ENCODE data around the gene KCNMB2. TPM values are rescaled to one million over a fixed set of nuclear protein-coding genes. Genes with fewer than 3 reads are reported as not detected.

KCNMB2 gene
- polyA plus RNA-seq, 1 of the 3 experiments (the other 2 are of a cell fraction): not detected

DNA sequence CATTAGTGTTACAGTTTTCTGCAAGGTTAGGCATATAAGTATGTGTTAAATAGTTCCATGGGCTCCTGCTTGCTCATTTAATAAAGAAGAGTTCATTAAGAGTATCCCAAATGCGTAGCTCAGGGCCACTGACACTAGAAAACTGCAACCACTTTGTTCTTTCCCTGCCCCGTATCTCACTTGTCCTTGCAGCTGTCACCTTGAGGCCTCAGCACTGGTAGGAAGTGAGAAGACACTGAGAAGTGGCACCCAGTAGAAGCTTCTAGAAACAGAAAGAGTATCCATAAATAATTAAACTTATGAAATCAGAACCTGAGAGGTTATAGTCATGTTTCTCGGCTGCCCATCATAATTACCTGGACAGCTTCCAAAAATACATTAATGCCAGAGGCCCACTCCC lies 266.0 kb downstream of the KCNMB2 start:
- no peaks in the 10 kb centered on the region for H3F3A ChIP-seq (replicated peaks; ENCODE audit: insufficient read depth)
- H3K4me1 ChIP-seq (ENCODE audit: control insufficient read depth in 1 of 2, insufficient read depth in 2 of 2, low read depth in 1 of 2, low read length in 1 of 2): no peaks in the 10 kb centered on the region
- H3K79me2 ChIP-seq (ENCODE audit: insufficient read depth): no peaks in the 10 kb centered on the region
- TF ChIP-seq USF2 (IDR thresholded peaks at IDR 0.05; ENCODE audit: borderline replicate concordance, low read depth, low read length): no peak
- TF ChIP-seq SIN3A (IDR thresholded peaks at IDR 0.05; ENCODE audit: borderline replicate concordance, low read depth, low read length): no peak
- TF ChIP-seq, protein P1, sequence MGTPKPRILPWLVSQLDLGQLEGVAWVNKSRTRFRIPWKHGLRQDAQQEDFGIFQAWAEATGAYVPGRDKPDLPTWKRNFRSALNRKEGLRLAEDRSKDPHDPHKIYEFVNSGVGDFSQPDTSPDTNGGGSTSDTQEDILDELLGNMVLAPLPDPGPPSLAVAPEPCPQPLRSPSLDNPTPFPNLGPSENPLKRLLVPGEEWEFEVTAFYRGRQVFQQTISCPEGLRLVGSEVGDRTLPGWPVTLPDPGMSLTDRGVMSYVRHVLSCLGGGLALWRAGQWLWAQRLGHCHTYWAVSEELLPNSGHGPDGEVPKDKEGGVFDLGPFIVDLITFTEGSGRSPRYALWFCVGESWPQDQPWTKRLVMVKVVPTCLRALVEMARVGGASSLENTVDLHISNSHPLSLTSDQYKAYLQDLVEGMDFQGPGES (IDR thresholded peaks at IDR 0.05; ENCODE audit: low read depth, low read length): no peak
- no peak for TF ChIP-seq GABPA (IDR thresholded peaks at IDR 0.05; ENCODE audit: low read depth)
- no peak for TF ChIP-seq YY1 (IDR thresholded peaks at IDR 0.05; ENCODE audit: low read depth)
- no peak for TF ChIP-seq RFX5 (IDR thresholded peaks at IDR 0.05; ENCODE audit: low read length)
- TF ChIP-seq SMC3 (IDR thresholded peaks at IDR 0.05; ENCODE audit: low read depth, low read length): no peak
- no peak for TF ChIP-seq NFIC (IDR thresholded peaks at IDR 0.05; ENCODE audit: borderline replicate concordance)
- TF ChIP-seq POLR2AphosphoS5 (IDR thresholded peaks at IDR 0.05; ENCODE audit: low read depth, low read length): no peak
- TF ChIP-seq GATA2 (CRISPR knock-in tag; IDR thresholded peaks at IDR 0.05): no peak
- TF ChIP-seq, protein P2, sequence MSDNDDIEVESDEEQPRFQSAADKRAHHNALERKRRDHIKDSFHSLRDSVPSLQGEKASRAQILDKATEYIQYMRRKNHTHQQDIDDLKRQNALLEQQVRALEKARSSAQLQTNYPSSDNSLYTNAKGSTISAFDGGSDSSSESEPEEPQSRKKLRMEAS (IDR thresholded peaks at IDR 0.05; ENCODE audit: low read depth): no peak
- TF ChIP-seq RXRA (IDR thresholded peaks at IDR 0.05; ENCODE audit: borderline replicate concordance, low read depth): no peak
- TF ChIP-seq, protein P3, sequence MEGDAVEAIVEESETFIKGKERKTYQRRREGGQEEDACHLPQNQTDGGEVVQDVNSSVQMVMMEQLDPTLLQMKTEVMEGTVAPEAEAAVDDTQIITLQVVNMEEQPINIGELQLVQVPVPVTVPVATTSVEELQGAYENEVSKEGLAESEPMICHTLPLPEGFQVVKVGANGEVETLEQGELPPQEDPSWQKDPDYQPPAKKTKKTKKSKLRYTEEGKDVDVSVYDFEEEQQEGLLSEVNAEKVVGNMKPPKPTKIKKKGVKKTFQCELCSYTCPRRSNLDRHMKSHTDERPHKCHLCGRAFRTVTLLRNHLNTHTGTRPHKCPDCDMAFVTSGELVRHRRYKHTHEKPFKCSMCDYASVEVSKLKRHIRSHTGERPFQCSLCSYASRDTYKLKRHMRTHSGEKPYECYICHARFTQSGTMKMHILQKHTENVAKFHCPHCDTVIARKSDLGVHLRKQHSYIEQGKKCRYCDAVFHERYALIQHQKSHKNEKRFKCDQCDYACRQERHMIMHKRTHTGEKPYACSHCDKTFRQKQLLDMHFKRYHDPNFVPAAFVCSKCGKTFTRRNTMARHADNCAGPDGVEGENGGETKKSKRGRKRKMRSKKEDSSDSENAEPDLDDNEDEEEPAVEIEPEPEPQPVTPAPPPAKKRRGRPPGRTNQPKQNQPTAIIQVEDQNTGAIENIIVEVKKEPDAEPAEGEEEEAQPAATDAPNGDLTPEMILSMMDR (IDR thresholded peaks at IDR 0.05): no peak
- no peak for TF ChIP-seq FOSL2 (IDR thresholded peaks at IDR 0.05; ENCODE audit: borderline replicate concordance, low read depth)
- TF ChIP-seq ZBTB33 (IDR thresholded peaks at IDR 0.05; ENCODE audit: borderline replicate concordance, low read depth): no peak
- TF ChIP-seq CHD2 (IDR thresholded peaks at IDR 0.05; ENCODE audit: low read length, partially characterized antibody): no peak
- no peak for TF ChIP-seq TEAD4 (IDR thresholded peaks at IDR 0.05; ENCODE audit: borderline replicate concordance, insufficient read depth)
- TF ChIP-seq TAF1 (IDR thresholded peaks at IDR 0.05; ENCODE audit: borderline replicate concordance, low read depth, low read length): no peak
- no peak for TF ChIP-seq MEF2A (IDR thresholded peaks at IDR 0.05; ENCODE audit: borderline replicate concordance, low read depth)
- TF ChIP-seq EP300 (IDR thresholded peaks at IDR 0.05; ENCODE audit: borderline replicate concordance in 1 of 2, low read depth in 1 of 2, low read length in 1 of 2): no peak
- ChIA-PET CTCF (no interaction called here), POLR2A (no interaction called here)
- DNase-seq: no peak
- no peak overlapping the region for H2AFZ ChIP-seq (ENCODE audit: low read depth)
- H3K9ac ChIP-seq: no peak overlapping the region
- WGBS (ENCODE audit: low lambda C conversion rate): 23% methylated on average over 3 of the region's 3 CpGs
- no peaks in the 10 kb centered on the region for H3K9me2 ChIP-seq
- no peaks in the 10 kb centered on the region for H3K9me3 ChIP-seq
- no peaks in the 10 kb centered on the region for H3K27me3 ChIP-seq (ENCODE audit: insufficient read depth)
- no peak overlapping the region for H3K4me3 ChIP-seq (ENCODE audit: low read depth in 2 of 2, low read length in 1 of 2)
- no peak overlapping the region for H3K27ac ChIP-seq (ENCODE audit: low read depth in 2 of 2, low read length in 1 of 2)
- no peak overlapping the region for H3K4me2 ChIP-seq
- no peaks in the 10 kb centered on the region for H3K36me3 ChIP-seq (replicated peaks in 1 of 2; ENCODE audit: control insufficient read depth in 1 of 2, insufficient read depth in 2 of 2, low read length in 1 of 2)
- no peaks in the 10 kb centered on the region for H4K20me1 ChIP-seq (ENCODE audit: insufficient read depth)

Data from SK-N-SH (cell line).